Left lung (tissue), 10 donors: ENCODE results near the gene HSD3B2. TPM values are rescaled to one million over a fixed set of nuclear protein-coding genes. Genes with fewer than 3 reads are reported as not detected.
A peak's percentile ranks its signal among the peaks of the same experiment; 100 is the strongest.

Experiments used
- ATAC-seq: fragments of 200-7000 bp; cut with Tn5 transposase; one replicate; pipeline ENCODE4 v1.9.1; 2020; ENCODE audit warnings: moderate library complexity
- DNase-seq, 4 donors: peaks; one replicate each; pipeline ENCODE4 v3.0.0-alpha.2; 2013 to 2020
- H3K27ac ChIP-seq, 2 donors: fragments of 200-600 bp; sonication (generic) in 1 of 2; one replicate each; pipeline versions ENCODE4 v1.5.0 to v1.8.0; 2020 to 2021
- H3K27me3 ChIP-seq, 2 donors: fragments of 200-600 bp; sonication (generic) in 1 of 2; one replicate each; pipeline versions ENCODE4 v1.5.0 to v1.8.0; 2020 to 2021
- H3K36me3 ChIP-seq, 2 donors: fragments of 200-600 bp; sonication (generic) in 1 of 2; one replicate each; pipeline versions ENCODE4 v1.5.0 to v1.8.0; 2020 to 2021
- H3K4me1 ChIP-seq, 2 donors: fragments of 200-600 bp; one replicate each; pipeline ENCODE4 v1.8.0; 2021
- H3K4me3 ChIP-seq, 2 donors: fragments of 200-600 bp; sonication (generic) in 1 of 2; one replicate each; pipeline versions ENCODE4 v1.5.0 to v1.8.0; 2020 to 2021; ENCODE audit warnings: mild to moderate bottlenecking in 1 of 2
- H3K9me3 ChIP-seq, 2 donors: fragments of 200-600 bp; sonication (generic) in 1 of 2; one replicate each; pipeline versions ENCODE4 v1.5.0 to v1.8.0; 2020 to 2021
- intact Hi-C, 2 donors: fragments of 100-400 bp; cut with DNase I; formaldehyde crosslinking; loops; one replicate each; pipeline versions ENCODE4 v1.11.2 to v1.14.2; 2022
- polyA plus RNA-seq, 6 donors: library from polyadenylated mRNA; unstranded; fragments of 120-200 nt; gene quantifications; one replicate each; pipeline ENCODE4 v1.2.1, GENCODE V29; 2013; ENCODE audit not compliant: insufficient read length in 6 of 6
- total RNA-seq, 2 donors: library from RNA; stranded (reverse); fragmentation: NEBNext Ultra II Directional; extraction: Animal tissue kit (Norgen Biotek cat#: 25700); gene quantifications; one replicate each; pipeline ENCODE4 v1.2.1, GENCODE V29; 2021
- TF ChIP-seq, protein P1 (sequence below), 2 donors: fragments of 200-600 bp; sonication (generic) in 1 of 2; IDR thresholded peaks; one replicate each; pipeline versions ENCODE4 v1.5.0 to v1.8.0; 2021; ENCODE audit warnings: antibody characterized with exemption in 2 of 2
- donor health status: DM: no; HTN: yes; CAD: no.
- donor health status: DM: no; HTN: no; CAD: no.

The HSD3B2 gene
- total and polyA plus RNA-seq, 8 donors, result 0.17 to 0.18 (median 0.18) TPM; not detected in 5

DNA sequence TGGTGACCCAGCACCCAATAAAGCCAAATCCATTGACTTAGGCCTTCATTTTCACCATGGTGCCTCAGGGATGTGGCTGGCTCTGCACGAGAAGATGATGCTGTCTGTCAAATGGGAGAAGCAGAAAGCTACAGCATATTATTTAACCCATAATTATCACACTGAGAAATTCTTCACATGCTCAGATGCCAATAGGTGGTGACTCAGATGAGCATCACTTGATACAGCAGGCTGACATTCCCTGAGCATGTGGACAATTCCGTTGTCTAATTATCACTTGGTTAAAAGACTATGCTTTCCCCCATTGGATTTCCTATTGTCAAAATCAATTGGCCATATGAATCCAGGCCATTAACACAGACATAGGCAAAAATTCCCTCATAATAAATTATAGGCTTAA, 48.0 kb downstream of the HSD3B2 start:
- no peaks in the 10 kb centered on the region for H3K27me3 ChIP-seq
- intact Hi-C loops, result no loop called here
- TF ChIP-seq, protein P1, sequence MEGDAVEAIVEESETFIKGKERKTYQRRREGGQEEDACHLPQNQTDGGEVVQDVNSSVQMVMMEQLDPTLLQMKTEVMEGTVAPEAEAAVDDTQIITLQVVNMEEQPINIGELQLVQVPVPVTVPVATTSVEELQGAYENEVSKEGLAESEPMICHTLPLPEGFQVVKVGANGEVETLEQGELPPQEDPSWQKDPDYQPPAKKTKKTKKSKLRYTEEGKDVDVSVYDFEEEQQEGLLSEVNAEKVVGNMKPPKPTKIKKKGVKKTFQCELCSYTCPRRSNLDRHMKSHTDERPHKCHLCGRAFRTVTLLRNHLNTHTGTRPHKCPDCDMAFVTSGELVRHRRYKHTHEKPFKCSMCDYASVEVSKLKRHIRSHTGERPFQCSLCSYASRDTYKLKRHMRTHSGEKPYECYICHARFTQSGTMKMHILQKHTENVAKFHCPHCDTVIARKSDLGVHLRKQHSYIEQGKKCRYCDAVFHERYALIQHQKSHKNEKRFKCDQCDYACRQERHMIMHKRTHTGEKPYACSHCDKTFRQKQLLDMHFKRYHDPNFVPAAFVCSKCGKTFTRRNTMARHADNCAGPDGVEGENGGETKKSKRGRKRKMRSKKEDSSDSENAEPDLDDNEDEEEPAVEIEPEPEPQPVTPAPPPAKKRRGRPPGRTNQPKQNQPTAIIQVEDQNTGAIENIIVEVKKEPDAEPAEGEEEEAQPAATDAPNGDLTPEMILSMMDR (IDR thresholded peaks at IDR 0.05), result no peak
- no peak overlapping the region for H3K27ac ChIP-seq
- DNase-seq (no peak), ATAC-seq (no peak)
- no peaks in the 10 kb centered on the region for H3K36me3 ChIP-seq
- H3K4me1 ChIP-seq, result no peaks in the 10 kb centered on the region
- no peaks in the 10 kb centered on the region for H3K9me3 ChIP-seq
- no peak overlapping the region for H3K4me3 ChIP-seq

DNA sequence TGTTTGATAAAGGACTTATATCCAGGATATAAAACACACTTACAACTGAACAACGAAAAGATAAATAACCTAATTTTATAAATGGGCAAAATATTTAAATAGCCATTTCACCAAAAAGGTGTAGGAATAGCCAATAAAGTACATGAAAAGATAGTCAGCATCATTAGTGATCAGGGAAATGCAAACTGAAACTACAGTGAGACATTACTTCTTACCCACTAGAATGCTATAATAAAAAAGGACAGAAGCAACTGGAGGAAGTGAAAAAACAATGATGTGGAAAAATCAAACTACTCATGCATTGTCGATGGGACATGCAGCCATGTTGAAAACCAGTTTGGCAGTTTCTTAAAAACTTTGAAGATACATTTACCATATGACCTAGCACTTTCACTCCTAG, 48.6 kb downstream of the HSD3B2 start:
- Histone ChIP-seq H3K27me3 (no peaks in the 10 kb centered on the region), H3K4me3 (no peak overlapping the region), H3K36me3 (no peaks in the 10 kb centered on the region), H3K27ac (no peak overlapping the region), H3K9me3 (no peaks in the 10 kb centered on the region), H3K4me1 (no peaks in the 10 kb centered on the region)
- intact Hi-C loops, result no loop called here
- DNase-seq (no peak), ATAC-seq (no peak)
- TF ChIP-seq, protein P1 (IDR thresholded peaks at IDR 0.05), result no peak

DNA sequence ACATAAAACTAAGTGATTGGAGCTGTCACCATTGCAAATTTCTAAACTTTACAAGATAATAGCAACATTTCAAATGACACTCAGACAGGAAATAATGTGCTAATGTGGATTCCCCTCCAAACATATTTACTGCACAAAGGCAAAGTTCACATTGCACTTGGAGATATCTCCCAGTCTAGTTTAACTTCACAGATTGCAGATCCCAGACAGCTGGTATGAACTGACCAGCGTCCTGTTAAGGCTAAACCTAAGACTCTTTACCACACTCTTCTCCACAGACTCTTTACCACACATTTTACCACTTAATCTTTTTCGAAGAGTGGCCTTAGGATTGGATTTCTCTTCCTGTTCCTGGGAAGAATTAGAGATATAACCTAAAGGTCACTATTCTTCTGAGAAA, 51.5 kb downstream of the HSD3B2 start:
- DNase-seq, result no peak

DNA sequence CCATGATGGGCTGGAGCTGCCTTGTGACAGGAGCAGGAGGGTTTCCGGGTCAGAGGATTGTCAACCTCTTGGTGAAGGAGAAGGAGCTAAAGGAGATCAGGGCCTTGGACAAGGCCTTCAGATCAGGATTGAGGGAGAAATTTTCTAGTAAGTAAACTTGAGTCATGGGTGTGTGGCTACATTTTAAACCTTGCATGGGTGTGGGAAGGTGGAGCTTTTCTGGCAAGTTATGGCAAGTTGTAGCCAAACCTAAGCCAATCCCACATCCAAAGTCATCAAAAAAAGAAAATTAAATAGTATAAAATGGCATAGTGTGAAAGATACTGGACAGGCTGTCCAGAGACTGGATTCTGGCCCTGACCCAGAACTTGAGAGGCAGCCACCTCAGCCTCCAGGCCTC, 52.3 kb downstream of the HSD3B2 start:
- H3K36me3 ChIP-seq, result no peaks in the 10 kb centered on the region
- ATAC-seq (no peak), DNase-seq (no peak)
- H3K4me1 ChIP-seq, result no peaks in the 10 kb centered on the region
- H3K27me3 ChIP-seq, result no peaks in the 10 kb centered on the region
- H3K9me3 ChIP-seq, result no peaks in the 10 kb centered on the region
- no peak overlapping the region for H3K27ac ChIP-seq
- TF ChIP-seq, protein P1 (IDR thresholded peaks at IDR 0.05), result no peak
- no peak overlapping the region for H3K4me3 ChIP-seq
- intact Hi-C loops, result no loop called here

More for the DNA sequence above, 51.5 kb downstream of the HSD3B2 start:
- Histone ChIP-seq H3K4me1 (no peaks in the 10 kb centered on the region), H3K36me3 (no peaks in the 10 kb centered on the region), H3K4me3 (no peak overlapping the region), H3K27me3 (no peaks in the 10 kb centered on the region), H3K9me3 (no peaks in the 10 kb centered on the region), H3K27ac (no peak overlapping the region)
- TF ChIP-seq, protein P1 (IDR thresholded peaks at IDR 0.05), result no peak
- intact Hi-C loops, result no loop called here
- no peak for ATAC-seq

DNA sequence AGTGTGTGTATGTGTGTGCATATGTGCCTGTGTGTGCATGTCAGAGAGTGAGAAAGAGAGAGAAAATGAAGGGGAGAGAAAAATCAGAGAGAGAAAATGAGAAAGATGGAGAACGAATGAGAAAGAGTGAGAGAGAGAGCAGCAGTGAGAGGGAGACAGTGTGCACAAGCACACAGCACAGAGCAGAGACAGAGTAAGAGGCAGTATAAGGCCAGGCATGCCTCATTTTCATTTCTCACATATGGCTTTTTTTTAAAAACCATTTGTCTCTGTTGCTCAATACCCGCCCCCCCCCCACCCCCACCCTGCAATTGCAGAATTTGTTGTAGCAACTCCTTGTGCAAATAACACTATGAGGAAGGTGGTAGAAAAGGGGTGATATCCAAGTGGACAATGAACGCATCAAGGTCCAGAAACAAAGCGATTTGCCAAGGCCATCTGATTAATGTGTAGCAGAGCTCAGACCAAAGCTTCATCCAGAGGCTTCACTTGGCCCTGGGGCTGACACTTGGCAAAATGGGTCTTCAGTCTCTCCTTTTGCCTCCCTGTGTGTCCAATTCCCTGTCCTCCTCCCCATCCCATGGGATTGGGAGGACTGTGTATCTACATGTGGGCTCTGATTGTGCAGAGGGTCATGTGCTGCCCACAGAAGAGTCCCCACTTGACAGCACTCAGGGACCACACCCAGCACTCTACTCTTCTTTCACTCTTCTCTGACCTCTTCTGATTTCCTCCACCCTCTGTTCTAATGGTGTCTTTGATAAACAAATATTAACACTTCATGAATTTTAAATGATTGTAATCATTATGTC, 53.1 kb downstream of the HSD3B2 start:
- Histone ChIP-seq H3K4me1 (no peaks in the 10 kb centered on the region), H3K36me3 (no peaks in the 10 kb centered on the region), H3K9me3 (no peaks in the 10 kb centered on the region), H3K27me3 (no peaks in the 10 kb centered on the region), H3K4me3 (no peak overlapping the region), H3K27ac (no peak overlapping the region)
- peak; percentile 63 for ATAC-seq
- intact Hi-C loops, result no loop called here
- peak in 1 of 4 donors; percentile 19 for DNase-seq
- TF ChIP-seq, protein P1 (IDR thresholded peaks at IDR 0.05), result no peak
